ENCODE data around the gene MAP3K5. TPM values are rescaled to one million over a fixed set of nuclear protein-coding genes. Genes with fewer than 3 reads are reported as not detected.

The MAP3K5 gene
- total and polyA plus RNA-seq, 2 of the 8 experiments (the other 6 are each of a cell fraction or from before 2014, with no cell fraction given): 0.63 to 2.6 TPM

GRCh38 chr6:136655239-136656014, 136.8 kb downstream of the MAP3K5 start (continued):
- TF ChIP-seq RXRA (IDR thresholded peaks at IDR 0.05; ENCODE audit: insufficient read depth, low read depth, low read length): no peak
- no peak for TF ChIP-seq CREB1 (IDR thresholded peaks at IDR 0.05)
- TF ChIP-seq CTBP2 (IDR thresholded peaks at IDR 0.05; ENCODE audit: borderline replicate concordance, insufficient read depth, insufficient read length, low read length): no peak
- no peak for TF ChIP-seq RAD21 (IDR thresholded peaks at IDR 0.05 in 1 of 2, conservative IDR thresholded peaks at IDR 0.05 in 1 of 2; ENCODE audit: low read depth in 2 of 2, low read length in 2 of 2)

Data from H1 (cell line).